ENCODE results near the gene KDM1A.
"Not testable (repeated sequence)": the region's sequence is repeated elsewhere in the genome, so short reads cannot be mapped to it uniquely, and the experiment has no call there.

The KDM1A gene

GRCh38 chr1:23004112-23004511 is 15.2 kb upstream of the KDM1A start:
- H3K4me3 ChIP-seq (ENCODE audit: low read length): no peak overlapping the region
- TF ChIP-seq ZNF274 (IDR thresholded peaks at IDR 0.05; ENCODE audit: low read depth, low read length): no peak

GRCh38 chr1:23004769-23005168 is 14.5 kb upstream of the KDM1A start:
- not testable (repeated sequence) for H3K4me3 ChIP-seq (ENCODE audit: low read length)

DNA sequence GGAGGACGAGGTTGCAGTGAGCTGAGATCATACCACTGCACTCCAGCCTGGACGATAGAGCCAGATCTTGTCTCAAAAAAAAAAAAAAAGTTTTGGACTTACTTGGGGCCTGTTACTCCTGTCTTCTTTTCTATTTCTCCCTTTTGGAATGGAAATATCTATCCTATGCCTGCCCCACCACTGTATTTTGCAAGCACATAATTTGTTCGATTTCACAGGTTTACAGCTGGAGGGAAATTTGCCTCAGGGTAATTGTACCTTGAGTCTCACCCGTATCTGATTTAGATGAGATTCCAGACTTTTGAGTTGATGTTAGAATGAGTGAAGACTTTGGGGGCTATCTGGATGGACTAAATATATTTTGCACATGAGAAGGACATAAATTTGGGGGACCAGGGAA is 12.2 kb upstream of the KDM1A start:
- no peak overlapping the region for H3K4me3 ChIP-seq (ENCODE audit: low read length)
- no peak for TF ChIP-seq ZNF274 (IDR thresholded peaks at IDR 0.05; ENCODE audit: low read depth, low read length)

- TF ChIP-seq ZNF274 (IDR thresholded peaks at IDR 0.05; ENCODE audit: low read depth, low read length): no peak
- H3K4me3 ChIP-seq (ENCODE audit: low read length): no peak overlapping the region
These were observed 10.4 kb upstream of the KDM1A start for GRCh38 chr1:23008901-23009300.

DNA sequence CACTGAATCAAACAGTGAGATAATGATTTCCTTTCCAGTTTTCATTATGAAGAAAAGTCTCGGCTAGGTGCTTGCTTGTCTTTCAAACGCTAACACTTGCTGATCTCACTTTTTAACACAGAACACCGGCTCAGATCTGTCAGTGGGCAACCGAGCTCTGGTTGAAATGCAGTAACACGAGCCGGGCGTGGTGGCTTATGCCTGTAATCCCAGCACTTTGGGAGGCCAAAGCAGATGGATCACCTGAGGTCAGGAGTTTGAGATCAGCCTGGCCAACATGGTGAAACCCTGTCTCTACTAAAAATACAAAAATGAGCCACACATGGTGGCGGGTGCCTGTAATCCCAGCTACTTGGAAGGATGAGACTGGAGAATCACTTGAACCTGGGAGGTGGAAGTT is 9.2 kb upstream of the KDM1A start:
- H3K4me3 ChIP-seq (ENCODE audit: low read length): not testable (repeated sequence)

GRCh38 chr1:23013657-23014056 is 5.6 kb upstream of the KDM1A start:
- H3K4me3 ChIP-seq (ENCODE audit: low read length): no peak overlapping the region
- no peak for TF ChIP-seq ZNF274 (IDR thresholded peaks at IDR 0.05; ENCODE audit: low read depth, low read length)

GRCh38 chr1:23018661-23019093 is 591 bp upstream of the KDM1A start:
- H3K4me3 ChIP-seq (ENCODE audit: low read length): peak overlapping the region; percentile 73
- TF ChIP-seq ZNF274 (IDR thresholded peaks at IDR 0.05; ENCODE audit: low read depth, low read length): no peak

DNA sequence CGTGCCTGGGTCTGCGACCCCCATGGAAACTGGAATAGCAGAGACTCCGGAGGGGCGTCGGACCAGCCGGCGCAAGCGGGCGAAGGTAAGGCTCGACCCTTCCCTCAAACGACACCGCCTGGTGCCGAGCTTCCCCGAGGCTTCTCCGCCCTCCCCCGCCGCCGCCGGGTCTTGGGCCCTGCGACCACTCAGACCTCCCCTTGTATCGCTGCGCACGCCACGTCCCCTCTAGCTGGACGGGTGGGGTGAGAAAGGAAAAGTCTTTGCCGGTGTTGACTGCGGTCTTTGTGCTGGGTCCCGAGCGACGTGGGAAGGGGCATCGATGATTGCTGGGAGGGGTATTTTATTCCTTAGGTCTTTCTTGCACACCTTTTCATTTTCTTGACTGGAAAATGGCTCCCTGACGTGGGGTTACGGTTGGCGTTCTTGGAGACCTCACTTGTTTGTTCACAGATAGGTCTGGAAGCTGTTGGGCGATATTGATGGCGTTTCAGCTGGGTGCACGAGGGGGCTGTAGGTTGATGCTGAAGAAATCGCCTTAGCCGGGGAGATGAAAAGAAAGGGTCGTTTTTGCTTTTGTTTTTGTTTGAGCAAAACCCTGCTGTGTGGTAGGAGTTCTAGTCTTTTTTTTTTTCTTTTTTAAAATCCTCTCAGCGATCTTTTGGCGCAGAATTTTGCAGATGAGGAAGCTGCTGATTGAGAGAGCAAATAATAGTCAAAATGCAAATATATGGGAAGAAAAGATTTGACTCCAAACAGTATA is 776 bp downstream of the KDM1A start:
- no peak for TF ChIP-seq ZNF274 (IDR thresholded peaks at IDR 0.05; ENCODE audit: low read depth, low read length)
- H3K4me3 ChIP-seq (ENCODE audit: low read length): peak overlapping the region; percentile 73

- H3K4me3 ChIP-seq (ENCODE audit: low read length): peak overlapping the region; percentile 73
- no peak for TF ChIP-seq ZNF274 (IDR thresholded peaks at IDR 0.05; ENCODE audit: low read depth, low read length)
These were observed 1.6 kb downstream of the KDM1A start for GRCh38 chr1:23020706-23021405.

- TF ChIP-seq ZNF274 (IDR thresholded peaks at IDR 0.05; ENCODE audit: low read depth, low read length): no peak
- no peak overlapping the region for H3K4me3 ChIP-seq (ENCODE audit: low read length)
These were observed 2.6 kb downstream of the KDM1A start for GRCh38 chr1:23021834-23022233.

DNA sequence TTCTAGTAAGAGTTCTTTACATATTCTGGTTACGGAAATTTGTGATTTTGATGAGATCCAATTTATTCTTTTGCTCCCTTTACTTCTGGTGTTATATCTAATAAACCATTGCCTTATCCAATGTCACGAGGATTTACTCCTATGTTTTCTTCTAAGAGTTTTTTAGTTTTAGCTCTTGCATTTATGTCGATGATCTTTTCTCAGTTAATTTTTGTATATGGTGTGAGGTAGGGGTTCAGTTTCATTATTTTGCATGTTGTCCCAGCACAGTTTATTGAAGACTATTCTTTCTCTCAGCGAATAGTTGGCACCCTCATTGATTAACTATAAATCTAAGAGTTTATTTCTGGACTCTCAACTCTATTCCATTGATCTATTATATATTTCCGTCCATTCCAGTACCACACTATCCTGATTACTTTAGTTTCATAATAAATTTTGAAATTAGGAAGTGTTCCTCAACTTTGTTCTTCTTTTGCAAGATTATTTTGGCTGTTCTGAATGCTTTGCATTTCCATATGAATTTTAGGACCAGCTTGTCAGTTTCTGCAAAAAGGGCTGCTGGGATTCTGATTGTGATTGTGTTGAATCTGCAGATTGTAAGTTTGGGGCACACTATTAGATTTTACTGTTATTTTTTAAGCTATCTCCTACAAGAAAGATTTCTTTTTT is 4.0 kb downstream of the KDM1A start:
- no peak for TF ChIP-seq ZNF274 (IDR thresholded peaks at IDR 0.05; ENCODE audit: low read depth, low read length)
- no peak overlapping the region for H3K4me3 ChIP-seq (ENCODE audit: low read length)

DNA sequence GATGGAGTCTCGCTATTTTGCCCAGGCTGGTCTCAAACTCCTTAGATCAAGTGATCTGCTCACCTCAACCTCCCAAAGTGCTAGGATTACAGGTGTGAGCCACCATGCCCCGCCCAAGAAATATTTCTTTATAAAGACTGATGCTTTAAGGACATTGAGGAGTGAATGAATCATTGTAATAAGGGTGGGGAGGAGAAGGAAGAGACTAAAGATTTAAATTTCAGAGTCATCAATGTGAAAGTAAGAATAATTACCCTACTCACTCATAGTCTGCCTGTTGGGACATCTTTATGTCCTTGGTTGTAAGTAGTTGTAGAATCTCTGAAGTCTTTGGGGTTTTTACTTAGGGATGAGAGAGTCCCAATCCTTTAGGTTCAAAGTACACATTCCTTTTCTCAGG is 7.3 kb downstream of the KDM1A start:
- H3K4me3 ChIP-seq (ENCODE audit: low read length): no peak overlapping the region
- TF ChIP-seq ZNF274 (IDR thresholded peaks at IDR 0.05; ENCODE audit: low read depth, low read length): no peak

DNA sequence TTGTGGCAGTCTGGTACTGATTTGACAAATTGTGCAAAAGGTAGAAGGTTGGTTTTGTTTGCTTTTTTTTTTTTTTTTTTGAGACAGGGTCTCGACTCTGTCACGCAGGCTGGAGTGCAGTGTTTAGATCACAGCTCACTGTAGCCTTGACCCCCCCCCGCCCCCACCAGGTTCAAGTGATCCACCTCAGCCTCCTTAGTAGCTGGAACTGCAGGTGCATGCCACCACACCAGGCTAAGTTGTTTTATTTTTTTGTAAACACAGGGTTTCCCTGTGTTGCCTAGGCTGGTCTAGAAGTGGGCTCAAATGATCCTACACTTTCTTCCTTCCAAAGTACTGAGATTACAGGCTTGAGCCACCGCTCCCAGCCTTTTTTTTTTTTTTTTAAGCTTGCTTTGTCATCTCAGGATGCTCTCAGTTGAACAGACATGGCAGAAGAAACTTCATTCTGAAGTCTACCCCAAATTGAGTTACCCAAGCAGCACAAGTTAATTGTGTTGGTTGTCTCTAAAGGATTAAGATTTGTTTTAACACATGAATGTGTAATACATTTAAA is 8.2 kb downstream of the KDM1A start:
- H3K4me3 ChIP-seq (ENCODE audit: low read length): no peak overlapping the region
- no peak for TF ChIP-seq ZNF274 (IDR thresholded peaks at IDR 0.05; ENCODE audit: low read depth, low read length)

GRCh38 chr1:23029337-23029736 is 10.1 kb downstream of the KDM1A start:
- TF ChIP-seq ZNF274 (IDR thresholded peaks at IDR 0.05; ENCODE audit: low read depth, low read length): no peak
- H3K4me3 ChIP-seq (ENCODE audit: low read length): no peak overlapping the region; the same call in 1 of the 2 replicates
